HS-5 (cell line): ENCODE data around the gene SOX13.

Experiments
- DNase-seq: peaks from one replicate; pipeline ENCODE4 v3.0.0-alpha.2; 2012; ENCODE audit warnings: low read depth

SOX13 gene

GRCh38 chr1:204154568-204155255 lies 81.8 kb downstream of the SOX13 start:
- DNase-seq: no peak

- DNase-seq: no peak
Observed at GRCh38 chr1:204155881-204156280, 83.0 kb downstream of the SOX13 start.

DNA sequence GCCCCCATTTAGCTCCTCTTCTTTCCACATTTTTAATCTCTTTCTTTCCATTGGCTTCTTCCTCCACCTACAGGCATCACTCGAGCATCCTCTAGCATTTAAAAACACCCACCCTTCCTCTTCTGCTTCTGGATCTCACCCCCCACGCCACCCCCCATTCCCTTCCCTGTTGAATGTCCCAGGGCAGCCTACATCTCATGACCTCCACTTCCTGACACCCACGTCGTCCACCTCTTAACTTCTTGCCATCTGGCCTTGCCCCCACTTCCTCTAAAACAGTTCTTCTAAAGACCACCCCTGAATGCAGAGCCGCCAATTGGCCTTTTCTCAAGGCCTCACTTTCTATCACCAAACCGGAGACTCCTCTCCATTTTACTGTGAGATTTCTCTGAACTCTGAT lies 85.0 kb downstream of the SOX13 start:
- no peak for DNase-seq

DNA sequence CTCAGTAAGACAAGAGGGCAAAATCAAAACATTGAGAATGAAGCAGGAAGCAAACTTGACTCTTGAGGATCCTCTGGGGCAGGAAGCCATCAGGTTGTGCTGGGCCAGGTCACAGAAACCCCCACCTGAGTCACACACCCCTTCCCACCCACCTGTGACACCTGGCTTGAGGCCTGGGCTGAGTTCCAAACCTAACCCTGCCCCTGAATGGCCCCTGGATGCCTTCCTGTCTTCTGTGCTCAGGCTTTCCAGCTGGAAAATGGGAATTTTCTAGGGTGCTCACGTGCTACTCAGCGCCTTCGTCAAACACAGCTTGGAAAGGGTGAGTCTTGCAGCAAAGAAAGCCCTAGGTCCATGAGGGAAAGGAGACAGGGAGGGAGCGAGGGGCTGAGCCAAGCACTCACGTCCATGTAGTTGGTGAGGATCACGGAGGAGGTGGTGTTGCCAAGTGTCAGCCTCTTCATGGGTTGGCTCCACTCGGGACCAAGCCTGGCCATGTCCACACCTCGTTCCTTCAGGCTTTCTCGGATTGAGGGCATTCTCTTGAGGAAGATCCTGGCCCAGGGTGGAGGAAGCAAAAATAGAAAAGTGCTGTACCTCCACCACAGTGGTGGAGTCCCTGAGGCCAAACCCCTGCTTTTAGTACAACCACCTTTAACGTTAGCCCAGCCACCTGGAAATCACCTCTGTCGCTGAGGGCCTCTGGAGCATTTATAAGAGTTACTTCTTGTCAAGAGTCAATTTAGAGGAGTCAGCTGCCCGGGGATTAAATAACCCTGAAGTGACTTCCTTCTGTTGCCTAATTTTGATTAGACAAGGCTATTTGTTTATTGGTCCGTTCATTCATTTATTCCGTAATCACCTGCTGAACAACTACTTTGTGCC lies 88.9 kb downstream of the SOX13 start:
- no peak for DNase-seq

- DNase-seq: peak; percentile 35
Observed at GRCh38 chr1:204162494-204163074, 89.7 kb downstream of the SOX13 start.

GRCh38 chr1:204166219-204166618 lies 93.3 kb downstream of the SOX13 start, which contains the start of gene REN:
Gene REN, minus strand, starts transcription at chr1:204166337. Its CDS starts 44 bp downstream, at chr1:204166293.
- DNase-seq: no peak

- DNase-seq: no peak
Observed at GRCh38 chr1:204167730-204168129, 94.8 kb downstream of the SOX13 start.

- DNase-seq: no peak
Observed at GRCh38 chr1:204169858-204170257, 96.9 kb downstream of the SOX13 start.

- DNase-seq: no peak
Observed at GRCh38 chr1:204170494-204171155, 97.7 kb downstream of the SOX13 start.

DNA sequence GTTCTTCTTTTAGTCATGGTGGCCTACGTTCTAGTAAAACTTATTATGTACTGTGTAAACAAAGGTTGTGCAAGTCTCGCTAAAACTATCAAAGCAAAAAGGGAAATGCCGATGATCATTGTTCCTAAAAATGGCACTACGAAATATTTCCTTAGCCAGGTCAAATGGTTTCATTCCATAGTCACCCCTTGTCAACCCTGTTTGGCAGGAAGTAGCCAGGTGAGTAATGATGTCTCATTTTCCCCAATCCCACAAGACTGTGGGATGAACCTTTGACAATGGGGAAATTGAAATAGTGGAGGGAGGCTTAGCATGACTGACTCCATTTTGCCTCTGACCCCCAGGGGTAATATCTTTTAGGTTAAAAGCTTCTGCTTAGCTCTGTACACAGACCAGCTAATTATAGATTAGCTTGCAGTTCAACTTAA lies 98.8 kb downstream of the SOX13 start:
- peak; percentile 91 for DNase-seq

DNA sequence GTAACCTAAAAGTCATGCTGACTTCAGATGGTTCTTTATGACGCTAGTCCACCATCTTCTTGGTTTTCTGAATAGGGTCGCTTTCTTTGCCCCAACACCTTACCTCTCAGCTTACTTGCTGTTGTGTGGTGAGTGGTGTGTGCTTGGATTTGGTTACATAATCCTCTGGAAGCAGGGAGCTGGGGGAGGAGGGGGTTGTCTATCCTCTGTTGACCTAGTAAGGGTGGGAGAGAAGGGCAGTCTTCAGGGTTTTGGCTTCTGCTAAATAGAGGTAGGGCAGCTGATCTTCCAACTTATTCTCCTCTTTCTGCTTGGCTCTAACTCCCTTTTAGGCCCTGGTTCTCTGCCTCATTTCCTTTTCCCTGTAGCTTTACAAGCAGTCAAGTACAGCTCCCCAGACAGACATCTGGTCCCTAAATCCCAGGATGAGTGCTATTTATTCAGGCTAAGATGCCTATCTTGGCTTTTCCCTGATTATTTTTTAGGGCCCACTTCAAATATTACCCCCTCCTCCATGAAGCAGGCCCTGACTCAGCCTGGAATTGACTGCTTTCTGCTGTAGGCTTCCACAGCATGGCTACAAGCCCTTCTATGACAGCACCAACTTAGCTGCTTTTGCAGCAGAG lies 99.6 kb downstream of the SOX13 start:
- no peak for DNase-seq

DNA sequence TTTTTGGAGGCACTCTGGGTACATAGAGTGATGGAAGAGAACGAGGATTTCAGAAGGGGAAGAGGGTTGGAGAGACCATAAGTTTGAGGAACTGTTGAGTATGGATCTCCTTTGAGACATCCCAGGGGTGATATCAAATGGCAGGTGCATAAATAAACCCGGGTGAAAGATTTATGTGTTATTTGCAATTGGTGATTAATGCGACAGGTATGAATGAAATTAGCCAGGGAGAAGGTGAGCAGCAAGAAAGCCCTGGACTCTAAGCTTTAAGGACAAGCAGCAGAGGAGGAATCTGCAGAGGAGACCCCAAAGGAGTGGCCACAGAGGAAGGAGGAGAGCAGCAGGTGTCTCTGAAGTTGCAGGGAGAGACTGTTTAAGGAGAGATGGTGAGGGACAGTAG lies 102.0 kb downstream of the SOX13 start:
- DNase-seq: no peak

- DNase-seq: no peak
Observed at GRCh38 chr1:204176049-204176448, 103.1 kb downstream of the SOX13 start.

DNA sequence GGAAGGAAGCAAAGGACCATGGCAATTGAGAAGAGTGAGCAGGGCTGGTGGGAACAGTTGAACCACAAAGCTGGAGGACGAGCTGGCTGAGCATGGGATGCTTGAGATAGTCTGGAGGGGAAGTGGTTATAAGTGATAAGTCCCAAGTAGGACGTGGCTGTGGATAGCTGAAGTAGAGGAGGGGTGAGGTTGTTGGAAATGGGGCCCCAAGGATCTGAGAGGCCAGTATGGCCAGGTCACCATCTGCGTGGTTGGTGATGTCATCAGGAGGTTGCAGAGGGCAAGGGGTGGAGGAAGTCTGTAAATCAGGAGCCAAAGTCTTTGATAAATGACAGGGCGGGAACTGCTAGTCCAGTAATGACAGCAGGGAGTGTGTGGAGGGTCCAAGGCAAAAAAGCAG lies 104.2 kb downstream of the SOX13 start:
- peak; percentile 18 for DNase-seq
